Measurements from ENCODE around the gene FRMPD4.

FRMPD4 gene

DNA sequence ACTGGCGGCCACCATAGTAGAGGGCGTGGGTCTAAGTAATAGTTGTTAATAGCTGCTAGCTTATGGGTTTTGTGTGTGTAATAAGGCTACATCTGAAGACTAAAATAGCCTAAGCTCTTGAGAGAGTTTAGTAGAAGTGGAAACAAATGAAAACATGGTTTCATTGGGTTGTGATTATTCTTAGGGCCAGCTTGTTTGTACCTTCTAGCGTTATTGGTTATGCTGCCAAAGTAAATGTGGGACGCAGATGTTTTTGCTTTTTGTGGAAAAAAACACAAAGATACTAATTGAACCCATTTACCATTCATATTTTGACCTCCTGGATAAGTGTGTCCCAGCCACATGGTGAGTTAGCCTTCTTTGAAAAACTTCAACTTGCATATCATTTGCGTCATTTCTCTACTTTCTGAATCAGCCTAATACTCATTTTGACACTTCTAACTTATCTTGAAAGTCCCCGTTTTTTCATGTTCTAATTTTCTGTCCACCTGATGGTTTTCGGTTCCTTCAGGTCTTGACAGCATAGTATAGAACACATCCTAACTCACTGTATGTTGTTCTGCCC, 305.3 kb downstream of the FRMPD4 start:
- no peak for TF ChIP-seq CTCF (conservative IDR thresholded peaks at IDR 0.05)
- no peak for TF ChIP-seq ZFX (IDR thresholded peaks at IDR 0.05)
- no peak overlapping the region for H3K27ac ChIP-seq

- TF ChIP-seq CTCF (conservative IDR thresholded peaks at IDR 0.05) (no peak), ZFX (IDR thresholded peaks at IDR 0.05) (no peak)
- H3K27ac ChIP-seq = no peak overlapping the region
Measured at GRCh38 chrX:12446342-12447075, 308.2 kb downstream of the FRMPD4 start.

DNA sequence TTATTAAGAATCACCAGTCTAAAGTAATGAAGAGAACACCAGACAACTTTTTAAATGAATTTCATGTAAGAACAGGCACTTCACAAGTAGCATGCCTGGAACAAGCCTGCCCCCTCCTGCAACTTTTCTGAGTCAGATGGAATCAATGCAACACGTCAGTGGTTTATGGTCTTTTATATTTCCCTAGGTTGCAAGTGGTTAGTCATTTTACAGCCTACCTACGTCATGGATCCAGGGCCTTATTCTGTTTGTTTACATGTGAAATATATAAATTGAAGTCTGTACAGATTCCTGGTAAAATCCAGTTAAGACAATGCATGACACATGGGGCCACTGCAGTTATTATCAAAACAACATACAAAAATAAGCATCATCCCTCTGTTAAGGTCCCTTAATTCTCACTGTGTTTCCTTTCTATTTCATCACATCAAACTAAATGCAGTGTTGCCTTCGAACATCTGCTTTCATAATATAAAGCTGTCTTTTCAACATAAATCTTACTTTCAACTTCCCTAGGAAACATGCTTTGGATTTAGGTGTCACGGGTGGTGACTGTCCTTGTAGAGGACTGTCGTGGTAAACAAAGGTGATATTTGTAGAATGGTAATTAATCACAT, 309.3 kb downstream of the FRMPD4 start:
- H3K27ac ChIP-seq = no peak overlapping the region
- TF ChIP-seq ZFX (IDR thresholded peaks at IDR 0.05) (no peak), CTCF (conservative IDR thresholded peaks at IDR 0.05) (no peak)

DNA sequence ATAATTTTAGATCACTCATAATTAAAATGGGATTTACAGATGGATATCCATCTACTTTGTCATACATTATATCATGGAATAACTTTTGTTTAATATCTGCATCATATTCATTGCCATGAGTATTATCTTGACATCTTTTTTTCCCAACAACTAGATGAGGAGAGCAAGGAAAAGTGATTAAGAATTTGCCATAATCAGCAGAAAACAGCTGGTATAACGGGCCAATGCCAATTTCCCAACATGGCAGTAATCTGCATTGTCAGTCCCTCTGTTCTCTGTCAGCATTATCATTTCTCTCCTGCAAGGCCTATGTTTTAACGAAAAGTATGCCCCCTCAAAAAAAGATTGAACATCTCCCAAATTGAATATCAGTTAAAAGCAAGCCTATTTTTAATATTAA, 314.0 kb downstream of the FRMPD4 start:
- TF ChIP-seq CTCF (conservative IDR thresholded peaks at IDR 0.05) (no peak), ZFX (IDR thresholded peaks at IDR 0.05) (no peak)
- no peak overlapping the region for H3K27ac ChIP-seq

- H3K27ac ChIP-seq = no peak overlapping the region
- TF ChIP-seq CTCF (conservative IDR thresholded peaks at IDR 0.05) (no peak), ZFX (IDR thresholded peaks at IDR 0.05) (no peak)
Measured at GRCh38 chrX:12460929-12461328, 322.7 kb downstream of the FRMPD4 start.

GRCh38 chrX:12463052-12463451, 324.8 kb downstream of the FRMPD4 start:
- TF ChIP-seq ZFX (IDR thresholded peaks at IDR 0.05) = no peak
- no peak for TF ChIP-seq CTCF (conservative IDR thresholded peaks at IDR 0.05)
- H3K27ac ChIP-seq = no peak overlapping the region

DNA sequence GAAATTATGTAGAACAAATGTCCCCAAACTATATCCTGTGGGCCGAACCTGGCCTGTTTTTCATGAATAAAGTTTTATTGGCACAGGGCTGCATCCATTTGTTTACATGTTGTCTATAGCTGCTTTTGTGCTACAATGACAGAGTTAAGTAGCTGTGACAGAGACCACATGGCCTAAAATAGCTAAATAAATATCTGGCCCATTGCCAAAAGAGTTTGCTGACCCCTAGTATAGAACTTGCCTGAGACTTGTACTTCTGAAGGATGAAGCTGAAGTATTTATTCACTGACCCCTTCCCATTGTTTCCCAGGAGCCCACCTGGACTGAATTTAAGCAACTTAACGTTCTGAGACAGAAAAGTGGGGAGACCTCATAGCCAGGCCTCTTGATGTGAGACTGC, 325.6 kb downstream of the FRMPD4 start:
- TF ChIP-seq CTCF (conservative IDR thresholded peaks at IDR 0.05) (no peak), ZFX (IDR thresholded peaks at IDR 0.05) (no peak)
- no peak overlapping the region for H3K27ac ChIP-seq
